K562 (cell line): ENCODE measurements around the gene CPSF4. TPM values are rescaled to one million over a fixed set of nuclear protein-coding genes. Genes with fewer than 3 reads are reported as not detected.

Source experiments
- ARHGAP35 ChIP-seq: fragments of 450-650 bp; IDR thresholded peaks from 2 replicates; pipeline ENCODE4 v1.6.1; 2018; ENCODE audit not compliant: partially characterized antibody
- BCL6 ChIP-seq: fragments of 250-450 bp; sonication (Bioruptor Pico); IDR thresholded peaks from 2 replicates; pipeline ENCODE4 v1.4.0; 2020
- EHMT2 ChIP-seq: fragments of 450-650 bp; IDR thresholded peaks from 2 replicates; pipeline ENCODE4 v1.6.1; 2018; ENCODE audit warnings: antibody characterized with exemption
- GTF2E2 ChIP-seq: fragments of 200-800 bp; sonication (Bioruptor generic); IDR thresholded peaks from 2 replicates; pipeline ENCODE4 v1.6.1; 2016; ENCODE audit warnings: missing genetic modification characterization, missing compliant biosample characterization
- LARP7 ChIP-seq: fragments of 450-650 bp; IDR thresholded peaks from 2 replicates; pipeline ENCODE4 v1.6.1; 2016
- NCOA6 ChIP-seq: fragments of 450-650 bp; IDR thresholded peaks from 2 replicates; pipeline ENCODE4 v1.6.1; 2017; ENCODE audit warnings: mild to moderate bottlenecking
- NFATC3 ChIP-seq: fragments of 450-650 bp; IDR thresholded peaks from 2 replicates; pipeline ENCODE4 v1.6.1; 2017; ENCODE audit warnings: mild to moderate bottlenecking
- NFYB ChIP-seq: IDR thresholded peaks from 2 replicates; pipeline ENCODE4 v1.6.1; 2011; ENCODE audit warnings: mild to moderate bottlenecking, moderate library complexity; ENCODE audit not compliant: insufficient read length; ENCODE audit errors: extremely low read depth
- PHF21A ChIP-seq: fragments of 450-650 bp; IDR thresholded peaks from 2 replicates; pipeline ENCODE4 v1.6.1; 2017; ENCODE audit warnings: low read depth, borderline replicate concordance
- PKNOX1 ChIP-seq: fragments of 450-650 bp; IDR thresholded peaks from 2 replicates; pipeline ENCODE4 v1.6.1; 2016
- PML ChIP-seq: IDR thresholded peaks from 2 replicates; pipeline ENCODE4 v1.6.1; 2012; ENCODE audit warnings: low read length, inconsistent platforms
- POLR2H ChIP-seq: IDR thresholded peaks from 2 replicates; pipeline ENCODE4 v1.6.1; 2016; ENCODE audit warnings: missing genetic modification characterization, low read depth, mild to moderate bottlenecking, control low read depth, missing compliant biosample characterization, moderate library complexity
- PREB ChIP-seq: sonication (generic); formaldehyde crosslinking; IDR thresholded peaks from 2 replicates; pipeline ENCODE4 v1.8.1; 2023; ENCODE audit warnings: mild to moderate bottlenecking, missing genetic modification reagents
- SNIP1 ChIP-seq: fragments of 450-650 bp; IDR thresholded peaks from 2 replicates; pipeline ENCODE4 v1.7.1; 2017; ENCODE audit warnings: low read depth, mild to moderate bottlenecking
- SRSF3 ChIP-seq: fragments of 200-400 bp; formaldehyde crosslinking; IDR thresholded peaks from 2 replicates; pipeline ENCODE4 v1.6.1; 2016; ENCODE audit warnings: mild to moderate bottlenecking, low read length, moderate library complexity; ENCODE audit not compliant: insufficient read depth
- TCF7 ChIP-seq: sonication (generic); IDR thresholded peaks from 2 replicates; pipeline ENCODE4 v1.6.1; 2016; ENCODE audit warnings: antibody characterized with exemption, borderline replicate concordance
- ZBTB40 ChIP-seq, 2 experiments: fragments of 450-650 bp in 1 of 2; sonication (generic) in 1 of 2; formaldehyde crosslinking in 1 of 2; IDR thresholded peaks; 2 replicates each; pipeline versions ENCODE4 v1.7.1 to v1.9.0; 2016 to 2022; ENCODE audit warnings: inconsistent platforms in 1 of 2, mild to moderate bottlenecking in 1 of 2, missing genetic modification reagents in 1 of 2
- ZC3H8 ChIP-seq: fragments of 450-650 bp; IDR thresholded peaks from 2 replicates; pipeline ENCODE4 v1.6.1; 2017
- ZNF644 ChIP-seq: fragments of 200-800 bp; sonication (Bioruptor generic); IDR thresholded peaks from 2 replicates; pipeline ENCODE4 v1.6.1; 2016; ENCODE audit warnings: low read depth, missing genetic modification characterization, missing compliant biosample characterization
- polyA plus RNA-seq, 8 experiments: library from polyadenylated mRNA; depleted of rRNA in 4 of 8; stranded (reverse) in 5 of 8; unstranded in 3 of 8; fragments of >200 nt; fragmentation: Nextera tagmentation in 2 of 8; fragmentation: Illumina TruSeq in 1 of 8; extraction: Ambion mirVana in 2 of 8; extraction: Trizol in 1 of 8; gene quantifications; 2 replicates each; pipeline versions ENCODE4 v1.2.1 to v1.2.3, GENCODE V29; 2011 to 2014; ENCODE audit warnings: inconsistent platforms in 1 of 8, missing spikeins in 1 of 8
- total RNA-seq, 7 experiments: library from RNA; depleted of rRNA in 6 of 7; stranded (reverse); fragments of >200 nt in 6 of 7; fragmentation: Illumina TruSeq in 2 of 7; extraction: Trizol in 2 of 7; gene quantifications; 2 replicates each; pipeline versions ENCODE4 v1.2.1 to v1.2.3, GENCODE V29; 2011 to 2021; ENCODE audit warnings: low replicate concordance in 1 of 7

The CPSF4 gene
- total and polyA plus RNA-seq, 9 of the 15 experiments (the other 6 are each of a cell fraction or from before 2014, with no cell fraction given): 16.9 to 118 (median 71.7) TPM

- TF ChIP-seq PKNOX1: peak; percentile 63
- TF ChIP-seq NFATC3: no peak
- TF ChIP-seq SRSF3: no peak
- no peak for TF ChIP-seq NFYB
- TF ChIP-seq EHMT2: no peak
- TF ChIP-seq ZBTB40 (IDR thresholded peaks at IDR 0.05): peak; percentile 97
- no peak for TF ChIP-seq ZBTB40 (CRISPR knock-in tag; IDR thresholded peaks at IDR 0.05)
- TF ChIP-seq PML: peak; percentile 80; the same call in 1 of the 2 replicates
- 0 out of 2 replicates have a peak, but pooled peaks have one; percentile 6 for TF ChIP-seq LARP7
- TF ChIP-seq BCL6 (CRISPR knock-in tag): no peak
- peak; percentile 79; the same call in 1 of the 2 replicates for TF ChIP-seq GTF2E2 (tag)
- TF ChIP-seq SNIP1: peak; percentile 96
- TF ChIP-seq POLR2H: peak; percentile 61; the same call in 1 of the 2 replicates
- TF ChIP-seq PHF21A: peak; percentile 92; the same call in 1 of the 2 replicates
- TF ChIP-seq PREB (CRISPR knock-in tag): peak; percentile 17; the same call in 1 of the 2 replicates
- 0 out of 2 replicates have a peak, but pooled peaks have one; percentile 72 for TF ChIP-seq ZC3H8
- TF ChIP-seq ARHGAP35: peak; percentile 70
- TF ChIP-seq NCOA6: no peak
- TF ChIP-seq TCF7: no peak
- no peak for TF ChIP-seq ZNF644 (tag)
These were observed 66.0 kb downstream of the CPSF4 start, which contains the start of gene ZKSCAN5 (continued) for GRCh38 chr7:99504603-99505323.
